ENCODE data around the gene ENPP3.

DNA sequence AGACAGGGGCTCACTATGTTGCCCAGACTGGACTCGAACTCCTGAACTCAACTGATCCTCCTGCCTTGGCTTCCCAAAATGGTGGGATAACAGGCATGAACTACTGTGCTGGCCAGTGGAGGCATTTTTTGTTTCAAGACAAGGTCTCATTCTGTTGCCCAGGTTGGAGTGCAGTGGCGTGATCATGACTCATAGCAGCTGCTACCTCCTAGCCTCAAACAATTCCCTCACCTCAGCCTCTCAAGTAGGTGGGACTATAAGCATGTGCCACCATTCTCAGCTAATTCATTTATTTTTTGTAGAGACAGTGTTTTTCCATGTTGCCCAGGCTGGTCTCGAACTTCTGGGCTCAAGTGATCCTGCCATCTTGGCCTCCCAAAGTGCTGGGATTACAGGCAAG is 17.2 kb downstream of the ENPP3 start:
- TF ChIP-seq, protein P1, sequence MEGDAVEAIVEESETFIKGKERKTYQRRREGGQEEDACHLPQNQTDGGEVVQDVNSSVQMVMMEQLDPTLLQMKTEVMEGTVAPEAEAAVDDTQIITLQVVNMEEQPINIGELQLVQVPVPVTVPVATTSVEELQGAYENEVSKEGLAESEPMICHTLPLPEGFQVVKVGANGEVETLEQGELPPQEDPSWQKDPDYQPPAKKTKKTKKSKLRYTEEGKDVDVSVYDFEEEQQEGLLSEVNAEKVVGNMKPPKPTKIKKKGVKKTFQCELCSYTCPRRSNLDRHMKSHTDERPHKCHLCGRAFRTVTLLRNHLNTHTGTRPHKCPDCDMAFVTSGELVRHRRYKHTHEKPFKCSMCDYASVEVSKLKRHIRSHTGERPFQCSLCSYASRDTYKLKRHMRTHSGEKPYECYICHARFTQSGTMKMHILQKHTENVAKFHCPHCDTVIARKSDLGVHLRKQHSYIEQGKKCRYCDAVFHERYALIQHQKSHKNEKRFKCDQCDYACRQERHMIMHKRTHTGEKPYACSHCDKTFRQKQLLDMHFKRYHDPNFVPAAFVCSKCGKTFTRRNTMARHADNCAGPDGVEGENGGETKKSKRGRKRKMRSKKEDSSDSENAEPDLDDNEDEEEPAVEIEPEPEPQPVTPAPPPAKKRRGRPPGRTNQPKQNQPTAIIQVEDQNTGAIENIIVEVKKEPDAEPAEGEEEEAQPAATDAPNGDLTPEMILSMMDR (conservative IDR thresholded peaks at IDR 0.05; ENCODE audit: low read depth, low read length): no peak
- no peak for TF ChIP-seq EZH2 (IDR thresholded peaks at IDR 0.05; ENCODE audit: borderline replicate concordance, low read depth, low read length, poor library complexity, severe bottlenecking)

Measured in A673 (cell line).